HG03439 (cell line): Measurements from ENCODE around the gene DQX1.
A peak's percentile ranks its signal among the peaks of the same experiment; 100 is the strongest.
"Not testable (repeated sequence)": the region's sequence is repeated elsewhere in the genome, so short reads cannot be mapped to it uniquely, and the experiment has no call there.

Experiments used
- ATAC-seq: cut with Tn5 transposase; IDR thresholded peaks from one replicate; pipeline ENCODE4 v1.9.1; 2021; ENCODE audit warnings: mild to moderate bottlenecking, moderate library complexity; ENCODE audit not compliant: unreplicated experiment

The DQX1 gene

DNA sequence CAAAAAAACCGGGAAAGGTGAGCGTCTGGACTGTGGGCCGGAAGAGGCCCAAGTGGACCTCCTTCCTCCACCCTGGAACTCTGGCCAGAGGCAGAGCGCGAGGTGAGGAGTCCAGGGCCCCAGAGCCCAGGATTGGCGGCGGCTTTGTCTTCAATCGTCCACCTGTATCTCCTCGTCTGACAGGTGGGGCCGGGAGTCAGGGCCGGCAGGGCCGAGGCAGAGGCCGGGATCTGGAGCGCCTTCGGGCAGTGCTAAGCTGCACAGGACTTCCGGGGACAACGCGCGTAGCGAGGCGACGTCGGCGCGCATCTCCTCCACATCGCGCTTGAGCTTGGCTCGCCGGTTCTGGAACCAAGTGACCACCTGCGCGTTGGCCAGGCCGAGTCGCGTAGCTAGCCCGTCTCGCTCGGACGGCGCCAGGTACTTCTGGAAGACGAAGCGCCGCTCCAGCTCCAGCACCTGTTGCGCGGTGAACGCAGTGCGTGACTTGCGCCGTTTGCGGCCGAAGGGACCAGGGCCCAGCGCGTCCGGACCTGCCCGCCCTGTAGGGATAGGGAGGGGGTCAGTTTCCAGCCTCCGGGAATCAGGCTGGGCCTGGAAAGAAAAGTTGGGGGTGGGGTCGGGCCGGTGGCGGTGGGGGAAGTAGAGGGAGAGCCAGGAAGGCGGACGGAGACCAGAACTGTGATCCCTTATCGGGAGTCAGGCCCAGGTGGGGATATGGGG, 28.1 kb downstream of the DQX1 start:
- ATAC-seq, result no peak

DNA sequence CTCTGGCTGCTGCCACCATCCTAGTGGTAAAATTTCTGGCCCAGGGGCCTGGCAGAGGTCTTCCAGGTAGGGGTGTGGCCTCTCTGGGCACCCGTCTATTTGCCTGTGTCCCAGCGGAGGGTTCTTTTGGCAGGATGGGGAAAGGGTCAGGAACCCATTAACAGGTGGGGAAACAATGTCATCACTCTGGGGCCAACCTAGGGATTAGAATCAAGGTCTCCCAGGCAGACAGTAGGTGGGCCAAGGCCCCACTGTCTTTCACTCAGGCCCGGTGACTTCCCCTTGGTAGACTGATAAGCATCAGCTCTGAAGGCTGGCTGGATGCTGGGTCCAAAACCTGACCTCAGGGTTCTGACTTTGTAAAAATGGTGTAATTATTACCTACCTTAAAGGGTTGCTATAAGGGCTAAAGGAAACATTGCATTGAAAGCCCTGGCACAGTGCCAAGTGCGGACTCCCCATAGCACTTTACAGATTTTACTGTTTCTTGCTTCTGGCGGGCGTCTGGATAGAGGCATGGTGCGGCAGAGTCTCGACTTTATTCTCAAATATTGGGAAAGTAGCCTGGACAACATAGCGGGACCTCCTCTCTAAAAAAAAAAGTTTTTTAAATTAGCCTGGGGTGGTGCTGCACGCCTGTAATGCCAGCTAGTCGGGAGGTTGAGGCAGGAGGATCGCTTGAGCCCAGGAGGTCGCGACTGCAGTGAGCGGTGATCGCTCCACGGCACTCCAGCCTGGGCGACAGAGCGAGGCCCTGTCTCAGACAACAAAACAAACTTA, 28.8 kb downstream of the DQX1 start:
- no peak for ATAC-seq

DNA sequence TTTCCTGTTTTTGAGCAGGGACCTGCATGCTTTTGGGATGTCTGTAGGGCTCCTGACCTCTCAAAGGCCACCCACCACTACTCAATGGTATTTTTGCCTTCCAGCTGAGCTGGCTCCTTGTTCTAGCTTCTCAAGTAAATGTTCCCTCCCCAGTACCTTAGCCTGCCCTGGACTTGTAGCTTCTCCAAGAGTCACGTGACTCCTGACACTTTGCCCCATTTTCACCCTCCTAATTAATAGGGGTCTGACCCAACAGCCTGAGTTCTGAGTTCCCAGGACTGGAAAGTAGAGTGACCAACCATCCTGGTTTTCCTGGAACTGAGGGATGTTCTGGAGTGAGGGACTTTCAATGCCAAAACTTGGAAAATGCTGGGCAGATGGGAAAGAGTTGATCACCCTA, 30.6 kb downstream of the DQX1 start:
- no peak for ATAC-seq

DNA sequence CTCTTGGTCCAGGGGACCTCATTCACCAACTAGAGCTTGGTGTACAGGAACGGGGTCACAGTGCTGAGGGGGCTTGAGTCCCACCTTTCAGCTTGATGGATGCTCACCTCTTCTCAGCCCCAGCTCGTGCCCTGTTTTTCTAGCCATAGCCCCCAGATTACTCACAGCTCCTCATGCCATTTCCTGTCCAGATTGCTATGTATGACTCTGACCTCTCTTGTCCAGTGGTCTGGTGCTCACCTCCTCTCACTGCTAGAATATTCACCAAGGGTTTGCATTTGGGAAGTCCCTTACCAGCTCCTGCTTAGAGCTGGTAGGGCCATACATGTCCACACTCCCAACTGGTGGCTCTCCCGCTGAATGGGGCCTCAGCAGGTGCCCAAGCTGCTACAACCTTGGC, 32.5 kb downstream of the DQX1 start:
- no peak for ATAC-seq

DNA sequence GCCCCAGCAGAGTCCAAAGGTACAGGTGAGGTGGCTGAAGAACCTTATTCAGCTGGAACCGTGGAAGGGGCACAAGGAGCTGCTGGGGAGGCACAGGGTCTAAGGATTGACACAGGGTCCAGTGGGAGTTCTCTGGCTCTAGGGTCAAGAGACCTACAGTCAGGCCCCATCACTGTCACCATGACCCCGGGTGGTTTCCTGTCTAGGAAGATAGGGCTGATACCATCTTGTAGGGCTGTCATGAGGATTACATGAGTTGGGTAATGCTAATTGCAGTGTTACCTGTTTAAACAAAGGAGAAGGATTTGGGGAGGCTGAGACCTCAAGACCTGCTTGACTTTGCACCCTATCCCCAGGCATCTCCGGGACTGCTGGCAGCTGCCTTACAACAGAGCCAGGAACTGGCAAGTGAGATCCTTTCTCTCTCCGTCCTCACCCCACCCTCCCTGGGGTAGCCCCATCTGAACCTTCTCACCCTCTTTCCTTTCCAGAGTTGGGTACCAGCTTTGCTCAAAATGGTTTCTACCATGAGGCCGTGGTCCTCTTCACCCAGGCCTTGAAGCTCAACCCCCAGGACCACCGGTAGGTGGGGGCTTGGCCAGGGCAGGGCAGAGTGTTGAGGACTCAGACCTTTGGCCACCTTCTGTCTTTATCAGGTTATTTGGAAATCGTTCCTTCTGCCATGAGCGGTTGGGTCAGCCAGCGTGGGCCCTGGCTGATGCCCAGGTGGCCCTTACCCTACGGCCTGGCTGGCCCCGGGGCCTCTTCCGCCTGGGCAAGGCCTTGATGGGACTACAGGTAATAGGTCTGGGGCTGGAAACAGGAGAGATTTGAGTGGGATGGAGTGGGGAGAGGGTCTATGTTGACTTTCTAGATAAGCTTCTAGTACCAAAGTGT, 34.1 kb downstream of the DQX1 start:
- ATAC-seq, result no peak

DNA sequence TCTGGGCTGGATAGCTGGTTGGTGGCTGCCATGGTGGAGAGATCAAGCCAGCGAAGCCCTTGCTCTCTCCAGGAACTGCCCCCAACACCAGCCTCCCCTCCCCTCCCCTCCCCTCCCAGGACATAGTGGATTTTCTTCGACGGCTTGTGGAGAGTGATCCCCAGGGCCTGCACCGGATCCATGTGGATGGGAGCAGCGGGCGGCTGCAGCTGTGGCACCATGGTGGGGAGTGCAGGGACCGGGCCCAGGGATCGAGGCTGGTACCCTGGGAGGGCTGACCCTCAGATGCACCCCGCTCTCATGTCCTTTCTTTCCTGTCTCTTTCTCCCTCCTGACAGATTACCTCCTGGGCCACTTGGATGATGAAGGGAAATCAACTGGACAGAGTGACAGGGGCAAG, 36.1 kb downstream of the DQX1 start:
- no peak for ATAC-seq

DNA sequence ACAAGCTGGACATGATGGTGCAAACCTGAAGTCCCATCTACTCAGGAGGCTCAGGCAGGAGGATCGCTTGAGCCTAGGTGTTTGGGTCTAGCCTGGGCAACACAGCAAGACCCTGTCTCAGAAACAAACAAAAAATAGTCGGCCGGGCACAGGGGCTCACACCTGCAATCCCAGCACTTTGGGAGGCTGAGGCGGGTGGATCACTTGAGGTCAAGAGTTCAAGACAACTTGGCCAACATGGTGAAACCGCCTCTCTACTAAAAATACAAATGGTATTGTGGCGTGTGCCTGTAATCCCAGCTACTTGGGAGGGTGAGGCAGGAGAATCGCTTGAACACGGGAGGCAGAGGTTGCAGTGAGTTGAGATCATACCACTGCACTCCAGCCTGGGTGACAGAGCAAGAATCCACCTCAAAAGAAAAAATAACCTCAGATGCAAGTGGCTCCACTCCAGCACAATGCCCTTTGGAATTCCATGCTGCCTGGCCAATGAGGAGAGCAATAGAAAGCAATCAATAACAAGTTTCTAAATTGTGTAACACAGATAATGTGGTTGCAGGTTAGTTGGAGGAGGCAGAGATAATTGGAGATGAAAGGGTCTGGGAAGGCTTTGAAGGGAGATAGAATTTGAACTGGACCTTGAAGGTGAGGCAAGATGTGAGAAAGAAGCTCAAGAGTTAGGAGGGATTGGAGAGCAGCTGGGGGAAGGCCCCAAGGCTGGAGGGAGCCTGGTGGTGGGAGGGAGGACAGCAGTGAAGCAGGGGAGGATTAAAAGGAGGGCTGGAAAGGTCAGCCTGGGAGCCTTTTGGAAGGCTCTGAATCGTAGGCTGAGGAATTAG, 37.2 kb downstream of the DQX1 start:
- ATAC-seq, result no peak

DNA sequence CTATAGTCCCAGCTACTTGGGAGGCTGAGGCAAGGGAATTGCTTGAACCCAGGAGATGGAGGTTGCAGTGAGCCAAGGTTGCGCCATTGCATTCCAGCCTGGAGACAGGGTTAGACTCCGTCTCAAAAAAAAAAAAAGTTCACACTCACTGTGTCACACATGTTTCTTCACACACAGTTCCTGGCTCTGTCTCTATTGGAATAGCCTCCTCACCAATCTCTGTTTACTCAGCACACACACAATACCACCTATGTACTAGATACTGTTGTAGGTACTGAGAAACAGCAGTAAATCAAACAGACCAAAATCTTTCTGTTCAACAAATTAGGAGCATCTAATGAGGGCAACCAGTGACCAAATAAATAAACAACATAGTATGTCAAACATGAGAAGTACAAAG, 39.9 kb downstream of the DQX1 start:
- no peak for ATAC-seq

DNA sequence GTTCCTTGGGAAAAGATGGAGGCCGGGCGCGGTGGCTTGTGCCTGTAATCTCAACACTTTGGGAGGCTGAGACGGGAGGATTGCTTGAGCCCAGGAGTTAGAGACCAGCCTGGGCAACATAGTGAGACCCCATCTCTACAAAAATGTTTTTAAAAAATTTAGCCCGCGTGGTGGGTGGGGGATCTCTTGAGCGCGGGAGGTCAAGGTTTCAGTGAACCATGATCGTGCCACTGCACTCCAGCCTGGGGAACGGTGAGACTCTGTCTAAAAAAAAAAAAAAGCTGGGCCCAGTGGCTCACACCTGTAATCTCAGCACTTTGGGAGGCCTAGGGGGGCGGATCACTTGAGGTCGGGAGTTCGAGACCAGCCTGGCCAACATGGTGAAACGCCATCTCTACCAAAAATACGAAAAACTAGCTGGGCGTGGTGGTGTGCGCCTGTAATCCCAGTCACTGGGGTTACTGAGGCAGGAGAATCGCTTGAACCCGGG, 42.3 kb downstream of the DQX1 start:
- not testable (repeated sequence) for ATAC-seq

DNA sequence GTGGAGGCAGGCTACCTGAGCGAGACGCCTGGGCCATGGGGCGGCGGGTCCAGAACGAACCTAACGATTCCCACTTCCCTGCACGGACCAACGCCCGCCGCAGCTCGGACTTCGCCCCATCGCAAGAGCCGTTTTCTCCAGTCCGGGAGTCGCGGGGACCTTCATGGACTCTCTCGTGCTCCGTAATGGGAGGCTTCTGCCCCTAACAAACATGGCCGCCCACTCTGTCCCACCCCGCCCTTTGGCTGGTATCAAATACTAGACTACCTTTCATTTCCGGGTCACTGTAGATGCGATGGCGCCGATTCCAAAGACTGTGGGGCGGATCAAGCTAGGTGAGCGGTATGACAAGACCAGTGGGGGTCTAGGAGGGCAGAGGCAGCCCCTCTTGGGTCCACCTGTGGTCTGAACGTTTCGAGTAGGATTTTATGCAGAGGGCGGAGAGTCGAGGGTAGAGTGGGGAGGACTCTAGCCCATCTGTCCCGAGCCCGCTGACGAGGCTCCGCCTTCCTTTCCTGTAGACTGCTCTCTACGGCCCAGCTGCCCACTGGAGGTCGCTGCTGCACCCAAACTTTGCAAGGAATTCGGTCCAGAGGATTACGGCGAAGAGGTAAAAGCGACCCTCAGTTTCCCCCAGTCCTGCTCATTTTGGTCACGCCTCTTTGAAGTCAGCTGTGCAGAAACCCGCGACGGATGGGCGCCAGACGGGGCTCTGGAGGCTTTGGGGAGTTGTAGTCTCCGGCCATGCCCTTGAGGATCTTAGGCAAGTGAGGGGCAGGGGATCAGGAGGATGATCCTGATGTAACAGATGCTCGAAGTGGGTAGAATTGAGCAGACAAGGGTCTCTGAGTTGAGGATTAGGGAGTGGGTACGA, 43.0 kb downstream of the DQX1 start, which contains the start of the genes CCDC142 and TTC31:
TSS of gene CCDC142 (minus strand) at position 198 of the 874 bp plus-strand sequence. CDS start at position 37, 161 bp downstream.
TSS of gene TTC31 (plus strand) at position 281 of the 874 bp plus-strand sequence. CDS start at position 296, 15 bp downstream.
- ATAC-seq, result peak; percentile 89

DNA sequence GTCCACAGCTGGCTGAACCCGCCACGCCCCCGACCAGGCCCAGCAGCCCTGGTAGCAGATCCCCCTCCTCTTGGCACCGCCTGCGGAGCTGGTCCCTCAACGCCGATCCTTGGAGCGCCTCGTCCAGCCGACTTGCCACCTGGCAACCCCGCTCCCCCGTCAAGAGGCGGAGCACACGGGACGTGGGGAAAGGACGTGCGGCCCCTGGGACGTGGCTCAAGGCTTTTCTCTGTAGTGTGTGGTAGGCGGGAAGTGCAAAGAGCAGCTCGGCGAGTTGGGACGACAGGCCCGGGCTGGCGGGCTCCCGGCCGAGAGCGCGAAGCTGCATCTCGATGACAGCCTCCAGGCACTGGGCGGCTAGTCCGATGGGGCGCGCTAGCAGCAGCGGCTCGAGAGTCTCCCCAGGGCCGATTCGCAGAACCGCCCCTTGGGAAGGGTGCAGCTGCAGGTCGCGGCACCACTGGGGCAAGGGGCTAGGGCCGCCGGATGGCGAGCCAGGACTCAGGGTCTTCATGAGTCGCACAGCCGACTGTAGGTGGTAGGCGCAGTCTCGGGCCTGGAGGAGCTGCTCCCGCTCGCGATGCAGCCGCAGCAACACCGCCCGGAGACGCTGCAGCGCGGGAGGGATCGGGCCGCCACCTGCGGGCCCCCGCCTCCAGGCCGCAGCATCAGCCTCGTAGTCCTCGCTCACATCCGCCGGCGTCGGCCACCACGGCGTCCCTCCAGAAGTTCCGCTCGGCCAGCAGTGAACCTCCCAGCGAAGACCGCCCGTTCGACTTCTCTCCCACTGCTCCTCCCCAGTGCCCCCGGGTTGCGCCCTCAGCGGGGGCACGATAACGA, 43.9 kb downstream of the DQX1 start:
- peak; percentile 43 for ATAC-seq

DNA sequence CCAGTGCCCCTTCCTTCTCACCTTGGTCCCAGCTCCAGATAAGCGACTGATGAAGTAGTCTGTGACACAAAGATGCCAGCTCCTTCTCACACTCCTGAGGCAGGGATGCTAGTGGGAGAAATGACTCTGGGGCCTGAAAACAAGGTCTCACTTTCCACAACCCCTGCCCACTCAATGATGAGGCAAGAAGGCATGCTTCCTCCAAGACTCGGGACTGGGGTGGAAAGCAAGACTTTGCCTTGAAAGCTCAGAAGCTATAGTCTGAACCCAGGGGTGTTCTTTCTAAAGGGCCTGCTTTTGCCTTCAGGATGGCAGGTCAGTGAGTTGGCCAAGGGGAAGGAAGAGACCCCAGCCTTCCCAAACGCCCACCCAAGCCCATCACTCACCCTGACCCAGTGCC, 44.6 kb downstream of the DQX1 start:
- no peak for ATAC-seq

DNA sequence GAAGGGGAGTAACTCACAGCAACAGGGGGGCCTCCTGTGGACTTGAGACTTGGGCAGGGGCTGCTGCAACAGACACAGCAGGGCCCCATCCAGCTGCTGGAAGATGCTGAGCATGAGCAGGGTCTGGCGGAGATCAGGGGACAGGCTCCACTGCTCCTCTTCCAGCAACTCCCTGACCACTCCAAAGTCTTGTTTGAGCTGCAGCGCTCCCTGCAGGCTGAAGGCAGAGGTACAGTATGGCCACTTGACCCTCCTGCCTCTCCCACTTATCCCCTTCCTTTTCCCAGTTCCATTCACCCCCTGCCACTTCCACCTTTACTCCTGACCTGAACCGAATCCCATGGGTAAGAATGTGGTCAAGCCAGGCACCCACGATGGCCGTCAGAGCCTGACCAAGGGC, 51.1 kb downstream of the DQX1 start:
- no peak for ATAC-seq

DNA sequence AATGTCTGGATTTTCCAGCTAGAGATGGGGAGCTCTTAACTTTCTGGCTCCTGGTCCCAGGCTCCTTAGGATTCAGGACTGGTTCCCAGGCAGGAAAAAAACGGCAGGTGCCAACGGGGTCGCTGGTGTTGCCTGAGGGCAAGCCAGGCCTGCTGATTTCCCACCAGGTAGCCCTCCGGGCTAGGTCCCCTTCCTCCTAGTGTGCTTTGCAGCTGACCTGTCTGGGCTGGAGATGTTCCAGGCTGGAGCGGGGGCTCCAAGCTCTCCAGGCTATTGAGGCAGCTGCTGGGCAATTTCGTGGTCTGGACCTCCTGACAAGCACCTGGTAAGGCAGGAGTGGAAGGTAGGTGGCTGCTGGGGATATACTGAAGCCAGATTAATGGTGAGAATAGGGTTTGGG, 51.5 kb downstream of the DQX1 start:
- no peak for ATAC-seq

DNA sequence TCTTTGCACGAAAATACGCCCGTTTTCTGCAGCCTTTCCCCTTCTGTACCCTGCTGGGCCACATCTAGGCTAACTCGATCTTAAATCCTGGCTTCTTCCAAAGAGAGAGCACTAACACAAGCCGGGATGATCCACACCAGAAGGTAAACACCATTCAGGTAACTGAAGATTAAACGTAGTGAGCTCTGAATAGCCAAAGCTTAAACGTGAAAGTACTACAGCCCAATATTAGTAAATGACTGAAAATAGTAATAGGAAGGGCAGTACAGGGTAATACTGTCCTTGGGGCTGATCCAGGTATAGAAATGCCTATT, 53.1 kb downstream of the DQX1 start:
- peak; percentile 2 for ATAC-seq

DNA sequence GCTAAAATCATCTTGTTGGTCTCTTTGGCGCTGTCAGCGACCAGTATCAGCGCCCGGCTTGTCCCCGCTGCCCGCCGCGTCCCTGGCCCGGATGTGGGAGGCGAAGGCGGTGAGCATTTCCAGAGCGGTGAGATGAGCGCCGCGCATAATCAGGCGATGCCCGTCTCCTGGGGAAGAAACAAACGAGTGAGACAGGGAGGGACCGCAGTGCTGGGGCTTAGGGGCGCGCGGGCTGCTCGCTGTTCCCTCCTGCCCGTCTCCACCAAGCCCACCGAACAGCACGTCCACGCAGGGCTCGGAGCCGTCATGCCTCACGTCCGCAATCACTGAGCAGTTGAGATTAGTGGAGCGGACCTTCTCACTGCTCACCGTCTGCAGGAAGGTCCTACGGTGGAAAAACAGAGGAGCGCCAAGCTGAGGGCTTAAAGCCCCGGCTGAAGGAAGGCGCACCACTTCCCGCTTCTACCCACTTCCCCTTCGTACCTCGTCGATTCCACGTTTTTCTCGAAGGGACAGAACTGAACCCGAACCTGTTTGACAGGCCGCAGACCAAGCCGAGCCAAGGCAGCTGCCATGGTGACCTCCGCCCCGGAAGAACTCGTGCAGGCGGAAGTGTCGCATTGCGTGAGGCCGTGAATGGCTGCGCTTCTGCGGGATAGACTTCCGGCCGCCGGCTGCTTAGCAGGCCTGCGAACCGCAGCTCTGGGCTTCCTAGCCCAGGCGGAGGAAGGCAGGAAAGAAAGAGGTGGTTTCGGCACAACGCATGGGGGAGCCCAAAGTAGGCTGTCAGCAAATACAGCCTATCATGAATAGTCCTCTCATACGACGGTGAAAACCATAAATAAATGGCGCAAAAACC, 53.7 kb downstream of the DQX1 start, which contains the start of gene MRPL53:
TSS of gene MRPL53 (minus strand) at position 595 of the 859 bp plus-strand sequence. CDS start at position 575, 20 bp downstream.
- ATAC-seq, result peak; percentile 89

DNA sequence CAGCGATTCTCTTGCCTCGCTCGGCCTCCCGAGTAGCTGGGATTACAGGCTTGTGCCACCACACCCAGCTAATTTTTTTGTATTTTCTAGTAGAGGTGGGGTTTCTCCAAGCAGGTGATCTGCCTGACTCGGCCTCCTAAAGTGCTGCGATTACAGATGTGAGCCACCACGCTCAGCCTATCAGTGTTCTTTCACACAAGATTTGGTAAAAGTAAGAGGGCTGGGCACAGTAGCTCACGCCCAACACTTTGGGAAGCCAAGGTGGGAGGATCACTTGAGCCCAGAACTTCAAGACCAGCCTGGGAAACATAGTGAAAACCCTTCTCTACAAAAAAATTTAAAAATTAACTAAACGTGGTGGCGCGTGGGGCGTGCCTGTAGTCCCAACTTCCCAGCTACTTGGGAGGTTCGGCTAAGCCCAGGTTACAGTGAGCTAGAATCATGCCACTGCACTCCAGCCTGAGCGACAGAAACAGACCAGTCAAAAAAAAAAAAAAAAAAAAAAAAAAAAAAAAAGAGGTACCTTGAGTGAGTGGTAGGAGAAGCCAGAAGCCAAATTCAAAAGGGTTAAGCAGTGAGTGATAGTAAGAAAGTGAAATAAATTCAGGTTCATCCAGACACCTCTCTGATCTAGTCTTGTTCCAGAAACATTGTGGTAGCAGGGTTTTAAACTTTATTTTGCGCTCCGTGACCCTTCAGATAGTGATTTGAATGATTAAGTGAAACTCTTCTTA, 54.5 kb downstream of the DQX1 start:
- no peak for ATAC-seq
